HepG2 (cell line): ENCODE data around the gene SNAI3. TPM values are rescaled to one million over a fixed set of nuclear protein-coding genes. Genes with fewer than 3 reads are reported as not detected.
A peak's percentile ranks its signal among the peaks of the same experiment; 100 is the strongest.

Experiments used
- CREB1 ChIP-seq, 2 experiments: fragments of 450-650 bp in 1 of 2; IDR thresholded peaks; 2 replicates each; pipeline ENCODE4 v1.6.1; 2016 to 2017; ENCODE audit warnings: control low read depth in 1 of 2, mild to moderate bottlenecking in 1 of 2, missing compliant biosample characterization in 1 of 2, missing genetic modification characterization in 1 of 2
- HMGXB3 ChIP-seq: sonication (generic); formaldehyde crosslinking; IDR thresholded peaks from 2 replicates; pipeline ENCODE4 v1.4.0; 2020; ENCODE audit warnings: missing genetic modification reagents, borderline replicate concordance
- SAFB2 ChIP-seq: sonication (generic); formaldehyde crosslinking; IDR thresholded peaks from 2 replicates; pipeline ENCODE4 v1.5.1; 2020; ENCODE audit warnings: missing genetic modification reagents, low read depth, mild to moderate bottlenecking, borderline replicate concordance
- TARDBP ChIP-seq: sonication (generic); formaldehyde crosslinking; IDR thresholded peaks from 2 replicates; pipeline ENCODE4 v1.8.0; 2022; ENCODE audit warnings: mild to moderate bottlenecking, missing genetic modification reagents
- ZNF224 ChIP-seq: sonication (generic); formaldehyde crosslinking; IDR thresholded peaks from 2 replicates; pipeline ENCODE4 v1.5.0; 2020; ENCODE audit warnings: mild to moderate bottlenecking, missing genetic modification reagents
- ZNF282 ChIP-seq: fragments of 450-650 bp; IDR thresholded peaks from 2 replicates; pipeline ENCODE4 v1.6.1; 2018; ENCODE audit not compliant: partially characterized antibody
- ZNF335 ChIP-seq: sonication (generic); formaldehyde crosslinking; IDR thresholded peaks from 2 replicates; pipeline ENCODE4 v1.4.0; 2020; ENCODE audit warnings: missing genetic modification reagents
- ZNF530 ChIP-seq: sonication (generic); formaldehyde crosslinking; IDR thresholded peaks from 2 replicates; pipeline ENCODE4 v1.5.0; 2020; ENCODE audit warnings: low read depth, mild to moderate bottlenecking, missing genetic modification reagents
- ZNF569 ChIP-seq: sonication (generic); formaldehyde crosslinking; IDR thresholded peaks from 2 replicates; pipeline ENCODE4 v1.5.0; 2020; ENCODE audit warnings: mild to moderate bottlenecking, missing genetic modification reagents, moderate library complexity, borderline replicate concordance
- ZNF841 ChIP-seq: sonication (generic); formaldehyde crosslinking; IDR thresholded peaks from 2 replicates; pipeline ENCODE4 v1.8.1; 2023; ENCODE audit warnings: missing genetic modification reagents, borderline replicate concordance
- polyA plus RNA-seq, 8 experiments: library from polyadenylated mRNA; depleted of rRNA in 3 of 8; stranded (reverse) in 7 of 8; unstranded in 1 of 8; fragments of >200 nt; fragmentation: Illumina TruSeq in 4 of 8; extraction: Trizol in 4 of 8; gene quantifications; 2 replicates each; pipeline versions ENCODE4 v1.2.1 to v1.2.3, GENCODE V29; 2011 to 2016; ENCODE audit warnings: low read depth in 4 of 8, missing spikeins in 1 of 8, mixed read lengths in 1 of 8; ENCODE audit not compliant: insufficient read depth in 1 of 8
- total RNA-seq, 5 experiments: library from RNA; depleted of rRNA; stranded (reverse); fragments of >200 nt; fragmentation: Illumina TruSeq; extraction: Trizol; gene quantifications; 2 replicates each; pipeline ENCODE4 v1.2.3, GENCODE V29; 2016; ENCODE audit warnings: low read depth in 1 of 5
- TF ChIP-seq, protein P1 (sequence below): sonication (generic); formaldehyde crosslinking; IDR thresholded peaks from 2 replicates; pipeline ENCODE4 v1.4.0; 2020; ENCODE audit warnings: mild to moderate bottlenecking, missing genetic modification reagents, borderline replicate concordance
- TF ChIP-seq, protein P2 (sequence below): sonication (generic); formaldehyde crosslinking; IDR thresholded peaks from 2 replicates; pipeline ENCODE4 v1.4.0; 2020; ENCODE audit warnings: missing genetic modification reagents, low read depth, mild to moderate bottlenecking, borderline replicate concordance
- TF ChIP-seq, protein P3 (sequence below): sonication (generic); formaldehyde crosslinking; IDR thresholded peaks from 2 replicates; pipeline ENCODE4 v1.5.0; 2020; ENCODE audit warnings: missing genetic modification reagents, mild to moderate bottlenecking, borderline replicate concordance

Gene SNAI3
- total and polyA plus RNA-seq, 2 of the 13 experiments (the other 11 are each of a cell fraction or from before 2014, with no cell fraction given) = 0.09 to 0.18 TPM

DNA sequence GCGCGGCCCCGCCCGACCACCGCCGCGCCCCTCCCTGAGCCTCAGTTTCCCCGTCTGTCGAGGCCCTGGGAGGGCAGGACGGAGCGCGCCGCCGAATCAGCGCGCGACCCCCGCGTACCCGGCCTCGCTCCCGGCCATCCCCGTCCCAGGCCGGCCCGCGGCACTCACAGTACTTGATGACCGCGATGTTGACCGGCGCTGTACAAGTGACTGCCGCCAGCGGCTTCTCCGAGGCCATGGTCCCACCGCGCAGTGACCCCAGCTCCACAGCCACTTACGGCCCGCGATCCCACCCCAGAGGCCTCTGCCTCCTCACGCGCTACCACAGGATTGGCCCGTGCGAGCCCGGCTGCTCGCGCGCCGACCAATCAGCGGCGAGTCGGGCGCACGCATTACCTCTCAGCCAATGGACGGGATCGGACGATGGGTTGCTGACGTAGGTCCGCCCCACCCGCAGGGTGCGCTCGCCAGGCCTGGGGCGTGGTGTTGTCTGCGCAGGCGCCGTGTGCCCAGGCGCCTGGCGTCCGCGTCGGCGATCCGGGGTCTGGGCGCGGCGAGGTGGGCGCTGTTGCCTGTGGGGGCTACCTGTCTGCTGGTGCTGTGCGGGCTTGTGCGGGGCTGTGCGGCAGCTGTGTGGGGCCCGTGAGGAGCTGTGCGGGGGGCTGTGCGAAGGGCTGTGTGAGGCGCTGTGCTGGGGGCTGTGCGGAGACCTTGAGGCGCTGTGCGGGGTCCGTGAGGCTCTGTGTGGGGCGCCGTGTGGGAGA lies 23.3 kb downstream of the SNAI3 start, which contains the start of gene MVD (continued):
- TF ChIP-seq HMGXB3 (peak; percentile 95), ZNF282 (no peak), TARDBP (CRISPR knock-in tag) (peak; percentile 74), CREB1 (IDR thresholded peaks at IDR 0.05) (peak; percentile 97), CREB1 (CRISPR knock-in tag; IDR thresholded peaks at IDR 0.05) (peak; percentile 92), ZNF530 (CRISPR knock-in tag) (0 out of 2 replicates have a peak, but pooled peaks have one; percentile 9), ZNF841 (CRISPR knock-in tag) (0 out of 2 replicates have a peak, but pooled peaks have one; percentile 51), ZNF224 (CRISPR knock-in tag) (0 out of 2 replicates have a peak, but pooled peaks have one; percentile 3), ZNF335 (CRISPR knock-in tag) (no peak), SAFB2 (CRISPR knock-in tag) (peak; percentile 72; the same call in 1 of the 2 replicates), ZNF569 (no peak)
- TF ChIP-seq, protein P1, sequence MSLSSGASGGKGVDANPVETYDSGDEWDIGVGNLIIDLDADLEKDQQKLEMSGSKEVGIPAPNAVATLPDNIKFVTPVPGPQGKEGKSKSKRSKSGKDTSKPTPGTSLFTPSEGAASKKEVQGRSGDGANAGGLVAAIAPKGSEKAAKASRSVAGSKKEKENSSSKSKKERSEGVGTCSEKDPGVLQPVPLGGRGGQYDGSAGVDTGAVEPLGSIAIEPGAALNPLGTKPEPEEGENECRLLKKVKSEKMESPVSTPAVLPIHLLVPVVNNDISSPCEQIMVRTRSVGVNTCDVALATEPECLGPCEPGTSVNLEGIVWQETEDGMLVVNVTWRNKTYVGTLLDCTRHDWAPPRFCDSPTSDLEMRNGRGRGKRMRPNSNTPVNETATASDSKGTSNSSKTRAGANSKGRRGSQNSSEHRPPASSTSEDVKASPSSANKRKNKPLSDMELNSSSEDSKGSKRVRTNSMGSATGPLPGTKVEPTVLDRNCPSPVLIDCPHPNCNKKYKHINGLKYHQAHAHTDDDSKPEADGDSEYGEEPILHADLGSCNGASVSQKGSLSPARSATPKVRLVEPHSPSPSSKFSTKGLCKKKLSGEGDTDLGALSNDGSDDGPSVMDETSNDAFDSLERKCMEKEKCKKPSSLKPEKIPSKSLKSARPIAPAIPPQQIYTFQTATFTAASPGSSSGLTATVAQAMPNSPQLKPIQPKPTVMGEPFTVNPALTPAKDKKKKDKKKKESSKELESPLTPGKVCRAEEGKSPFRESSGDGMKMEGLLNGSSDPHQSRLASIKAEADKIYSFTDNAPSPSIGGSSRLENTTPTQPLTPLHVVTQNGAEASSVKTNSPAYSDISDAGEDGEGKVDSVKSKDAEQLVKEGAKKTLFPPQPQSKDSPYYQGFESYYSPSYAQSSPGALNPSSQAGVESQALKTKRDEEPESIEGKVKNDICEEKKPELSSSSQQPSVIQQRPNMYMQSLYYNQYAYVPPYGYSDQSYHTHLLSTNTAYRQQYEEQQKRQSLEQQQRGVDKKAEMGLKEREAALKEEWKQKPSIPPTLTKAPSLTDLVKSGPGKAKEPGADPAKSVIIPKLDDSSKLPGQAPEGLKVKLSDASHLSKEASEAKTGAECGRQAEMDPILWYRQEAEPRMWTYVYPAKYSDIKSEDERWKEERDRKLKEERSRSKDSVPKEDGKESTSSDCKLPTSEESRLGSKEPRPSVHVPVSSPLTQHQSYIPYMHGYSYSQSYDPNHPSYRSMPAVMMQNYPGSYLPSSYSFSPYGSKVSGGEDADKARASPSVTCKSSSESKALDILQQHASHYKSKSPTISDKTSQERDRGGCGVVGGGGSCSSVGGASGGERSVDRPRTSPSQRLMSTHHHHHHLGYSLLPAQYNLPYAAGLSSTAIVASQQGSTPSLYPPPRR (CRISPR knock-in tag) = peak; percentile 45; the same call in 1 of the 2 replicates
- TF ChIP-seq, protein P2, sequence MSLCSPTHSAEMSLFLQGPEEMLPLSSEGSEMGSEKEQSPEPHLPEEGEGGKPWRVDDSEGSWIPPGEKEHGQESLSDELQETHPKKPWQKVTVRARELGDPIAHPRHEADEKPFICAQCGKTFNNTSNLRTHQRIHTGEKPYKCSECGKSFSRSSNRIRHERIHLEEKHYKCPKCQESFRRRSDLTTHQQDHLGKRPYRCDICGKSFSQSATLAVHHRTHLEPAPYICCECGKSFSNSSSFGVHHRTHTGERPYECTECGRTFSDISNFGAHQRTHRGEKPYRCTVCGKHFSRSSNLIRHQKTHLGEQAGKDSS (CRISPR knock-in tag) = peak; percentile 60; the same call in 1 of the 2 replicates
- TF ChIP-seq, protein P3, sequence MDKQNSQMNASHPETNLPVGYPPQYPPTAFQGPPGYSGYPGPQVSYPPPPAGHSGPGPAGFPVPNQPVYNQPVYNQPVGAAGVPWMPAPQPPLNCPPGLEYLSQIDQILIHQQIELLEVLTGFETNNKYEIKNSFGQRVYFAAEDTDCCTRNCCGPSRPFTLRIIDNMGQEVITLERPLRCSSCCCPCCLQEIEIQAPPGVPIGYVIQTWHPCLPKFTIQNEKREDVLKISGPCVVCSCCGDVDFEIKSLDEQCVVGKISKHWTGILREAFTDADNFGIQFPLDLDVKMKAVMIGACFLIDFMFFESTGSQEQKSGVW (CRISPR knock-in tag) = peak; percentile 52; the same call in 1 of the 2 replicates
